HG03095 (cell line): ENCODE data around the gene CYBRD1.
A peak's percentile ranks its signal among the peaks of the same experiment; 100 is the strongest.
"Not testable (repeated sequence)": the region's sequence is repeated elsewhere in the genome, so short reads cannot be mapped to it uniquely, and the experiment has no call there.

ENCODE experiments used
- ATAC-seq: cut with Tn5 transposase; IDR thresholded peaks from one replicate; pipeline ENCODE4 v1.9.1; 2021; ENCODE audit warnings: moderate library complexity; ENCODE audit not compliant: unreplicated experiment

The CYBRD1 gene

GRCh38 chr2:171514908-171515582 is 7.2 kb upstream of the CYBRD1 start:
- no peak for ATAC-seq

DNA sequence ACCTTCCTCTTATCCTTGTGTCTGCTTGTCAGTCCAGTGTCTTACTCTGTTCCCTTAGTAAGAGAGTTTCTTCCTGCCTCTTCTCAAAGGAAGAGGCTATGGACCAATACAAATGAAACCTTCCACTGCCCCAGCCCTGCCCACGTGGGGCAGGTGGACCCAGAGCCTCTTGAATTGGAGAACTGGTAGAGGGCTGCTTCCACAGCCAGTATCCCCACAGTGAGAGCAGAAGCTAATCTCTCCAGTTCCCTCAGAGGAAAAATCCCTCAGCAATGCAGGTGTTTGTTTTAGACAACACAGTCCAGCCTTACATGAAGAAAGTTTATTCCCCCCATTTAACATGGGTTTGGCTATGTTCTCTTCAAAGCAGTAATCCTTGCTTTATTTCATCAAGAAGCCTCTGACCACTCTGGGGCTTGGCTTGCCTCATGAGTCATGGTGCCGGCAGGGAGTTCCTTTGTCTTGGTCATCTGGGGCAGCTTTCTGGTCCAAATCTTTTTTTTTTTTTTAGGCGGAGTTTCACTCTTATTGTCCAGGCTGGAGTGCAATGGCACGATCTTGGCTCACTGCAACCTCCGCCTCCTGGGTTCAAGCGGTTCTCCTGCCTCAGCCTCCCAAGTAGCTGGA is 6.5 kb upstream of the CYBRD1 start:
- ATAC-seq, result no peak

GRCh38 chr2:171516793-171517192 is 5.5 kb upstream of the CYBRD1 start:
- ATAC-seq, result no peak

DNA sequence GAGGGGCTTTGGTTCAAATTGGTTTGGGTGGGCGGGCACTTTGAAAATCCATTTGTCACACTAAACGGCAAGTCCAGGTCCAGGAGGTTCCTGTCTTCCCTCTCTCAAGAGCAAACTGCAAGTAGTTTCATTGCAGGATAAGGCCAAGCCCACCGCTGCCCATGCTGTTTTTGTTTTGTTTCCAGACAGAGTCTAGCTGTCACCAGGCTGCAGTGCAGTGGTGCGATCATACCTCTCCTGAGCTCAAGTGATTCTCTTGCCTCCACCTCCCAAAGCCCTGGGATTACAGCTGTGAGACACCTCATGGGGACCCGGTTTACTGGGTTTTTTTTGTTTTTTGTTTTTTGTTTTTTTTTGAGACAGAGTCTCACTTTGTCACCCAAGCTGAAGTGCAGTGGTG is 1.8 kb upstream of the CYBRD1 start:
- no peak for ATAC-seq

GRCh38 chr2:171521361-171522051 is 768 bp upstream of the CYBRD1 start:
- no peak for ATAC-seq

GRCh38 chr2:171522788-171523087 is 464 bp downstream of the CYBRD1 start:
- ATAC-seq, result peak; percentile 29

GRCh38 chr2:171523088-171524017 is 1.1 kb downstream of the CYBRD1 start:
- peak; percentile 38 for ATAC-seq

DNA sequence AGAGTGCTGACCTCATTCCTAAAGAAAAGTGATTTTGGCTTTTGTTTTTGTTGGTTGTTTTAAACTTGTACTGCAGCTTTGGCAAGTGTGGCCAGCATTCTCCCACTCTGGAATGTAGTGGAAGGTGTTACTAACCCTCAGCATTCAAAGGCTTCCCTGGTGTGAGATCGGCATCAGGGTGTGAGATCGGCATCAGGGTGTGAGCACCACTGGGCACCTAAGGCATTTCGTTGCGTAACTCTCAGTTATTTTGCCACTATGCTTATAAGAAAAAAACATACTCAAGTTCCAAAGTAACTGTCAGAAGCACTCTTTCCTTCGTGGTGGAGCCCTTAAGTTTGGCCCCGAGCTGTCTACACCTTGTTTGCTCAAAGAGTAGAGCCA is 1.7 kb downstream of the CYBRD1 start:
- no peak for ATAC-seq

DNA sequence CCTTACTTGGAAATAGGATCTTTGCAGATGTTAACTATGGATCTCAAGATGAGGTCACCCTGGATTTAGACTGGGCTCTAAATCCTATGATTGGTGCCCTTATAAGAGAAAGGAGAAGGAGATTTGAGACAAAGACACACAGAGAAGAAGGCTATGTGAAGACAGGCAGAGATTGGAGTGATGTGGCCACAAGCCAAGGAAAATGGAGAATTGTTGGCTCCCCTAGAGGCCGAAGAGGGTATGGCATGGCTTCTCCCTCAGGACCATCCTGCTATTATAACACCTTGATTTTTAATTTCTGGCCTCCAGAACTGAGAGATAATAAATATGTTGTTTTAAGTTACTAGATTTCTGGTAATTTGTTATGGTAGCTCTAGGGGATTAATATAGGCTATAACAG is 7.6 kb downstream of the CYBRD1 start:
- no peak for ATAC-seq

DNA sequence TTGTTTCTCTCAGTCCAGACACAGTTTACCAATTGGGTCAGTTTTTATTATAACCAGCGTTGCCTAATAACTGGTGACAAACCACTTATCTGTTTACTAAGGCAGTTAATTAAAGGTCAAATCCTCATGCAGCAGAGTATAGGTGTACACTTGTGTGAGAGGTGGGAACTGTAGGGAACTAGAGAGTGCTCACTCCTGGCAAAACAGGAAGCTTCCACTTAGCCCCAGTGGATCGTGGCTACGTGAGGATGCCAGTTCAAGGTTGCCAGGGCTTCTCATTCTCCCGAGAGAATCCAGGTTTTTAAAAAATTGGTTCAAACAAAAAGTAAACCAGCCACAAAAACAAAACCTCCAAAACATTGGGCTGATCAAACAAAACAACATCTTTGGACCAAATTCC is 8.1 kb downstream of the CYBRD1 start:
- ATAC-seq, result no peak

DNA sequence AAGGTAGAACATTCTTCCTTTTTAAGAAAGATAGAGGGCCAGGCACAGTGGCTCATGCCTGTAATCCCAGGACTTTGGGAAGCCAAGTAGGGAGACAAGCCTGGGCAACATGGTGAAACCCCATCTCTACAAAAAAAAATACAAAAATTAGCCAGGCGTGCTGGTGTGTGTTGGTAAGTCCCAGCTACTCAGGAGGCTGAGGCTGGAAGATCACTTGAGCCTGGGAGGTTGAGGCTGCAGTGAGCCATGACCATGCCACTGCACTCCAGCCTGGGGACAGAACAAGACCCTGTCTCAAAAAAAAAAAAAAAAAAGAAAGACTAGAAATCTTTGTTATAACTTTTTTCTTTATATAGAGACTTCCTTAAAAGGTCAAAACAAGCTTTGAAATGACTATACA is 8.6 kb downstream of the CYBRD1 start:
- not testable (repeated sequence) for ATAC-seq

DNA sequence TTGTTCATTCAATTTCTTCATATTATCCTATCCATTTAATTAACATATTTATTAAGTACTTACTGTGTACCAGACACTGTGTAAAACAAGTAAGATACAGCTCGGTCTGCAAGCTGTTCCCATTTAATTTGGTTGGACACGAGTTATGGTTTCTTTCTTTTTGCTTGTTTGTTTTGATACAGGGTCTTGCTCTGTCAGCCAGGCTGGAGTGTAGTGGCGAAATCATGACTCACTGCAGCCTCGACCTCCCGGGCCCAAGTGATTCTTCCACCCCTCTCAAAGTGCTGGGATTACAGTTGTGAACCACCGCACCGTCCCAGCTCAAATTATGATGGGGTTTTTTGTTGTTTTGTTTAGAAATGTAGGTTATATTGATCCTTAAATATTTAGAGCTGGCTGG is 9.0 kb downstream of the CYBRD1 start:
- ATAC-seq, result no peak

DNA sequence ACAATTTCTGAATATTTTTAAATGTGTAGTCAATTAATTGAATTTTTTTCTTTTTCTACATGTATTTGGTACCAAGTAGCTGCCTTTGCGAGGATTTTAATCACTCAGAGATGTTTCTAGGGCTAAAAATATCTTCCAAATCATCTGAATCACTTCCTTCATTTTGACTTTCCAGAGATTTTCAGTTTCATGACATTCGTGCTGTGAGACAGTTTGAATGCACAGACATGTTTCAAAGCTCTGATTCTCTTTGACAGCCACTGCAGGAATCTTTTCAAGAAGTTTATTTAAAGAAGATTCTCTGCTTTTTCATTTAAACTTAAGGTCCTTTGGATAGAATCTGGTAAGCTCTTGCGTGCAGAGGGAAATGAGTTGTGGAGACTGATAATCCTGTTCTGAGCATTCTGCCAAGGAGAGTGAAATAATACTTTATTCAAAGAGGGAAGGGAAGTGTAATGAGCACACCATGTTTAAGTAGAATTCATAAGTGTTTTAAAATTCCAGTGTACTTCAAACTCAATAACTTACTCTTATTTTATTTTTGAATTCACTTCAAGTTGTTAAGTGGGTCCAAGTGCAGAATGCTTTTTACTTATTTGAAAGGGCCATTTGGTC is 9.7 kb downstream of the CYBRD1 start:
- no peak for ATAC-seq

- no peak for ATAC-seq
Measured at GRCh38 chr2:171533331-171533730, 11.1 kb downstream of the CYBRD1 start.

- not testable (repeated sequence) for ATAC-seq
Measured at GRCh38 chr2:171535528-171535927, 13.3 kb downstream of the CYBRD1 start.

GRCh38 chr2:171540437-171540836 is 18.2 kb downstream of the CYBRD1 start:
- peak; percentile 71 for ATAC-seq

DNA sequence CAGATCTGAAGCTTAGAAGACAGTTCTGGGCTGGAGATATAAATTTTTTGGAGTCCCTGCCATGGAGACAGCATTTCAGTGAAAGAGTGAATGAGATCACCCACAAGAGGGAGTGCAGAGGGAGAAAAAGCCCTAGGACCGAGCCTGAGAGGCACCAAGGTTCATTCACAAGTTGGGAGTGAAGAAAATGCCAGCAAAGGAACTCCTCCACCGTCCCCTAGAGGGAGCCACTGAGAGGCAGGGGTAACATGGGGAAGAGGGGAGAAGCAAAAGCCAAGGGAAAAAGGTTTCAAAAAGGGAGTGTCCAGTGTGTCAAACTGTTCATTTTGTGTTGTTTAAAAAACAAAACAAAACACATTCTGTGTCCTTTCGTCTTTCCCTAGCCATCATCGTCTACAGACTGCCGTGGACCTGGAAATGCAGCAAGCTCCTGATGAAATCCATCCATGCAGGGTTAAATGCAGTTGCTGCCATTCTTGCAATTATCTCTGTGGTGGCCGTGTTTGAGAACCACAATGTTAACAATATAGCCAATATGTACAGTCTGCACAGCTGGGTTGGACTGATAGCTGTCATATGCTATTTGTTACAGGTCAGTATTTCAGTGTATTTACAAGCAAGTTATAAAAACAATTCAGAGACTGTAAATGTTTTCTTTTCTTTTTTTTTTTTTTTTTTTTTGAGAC is 19.1 kb downstream of the CYBRD1 start:
- no peak for ATAC-seq

DNA sequence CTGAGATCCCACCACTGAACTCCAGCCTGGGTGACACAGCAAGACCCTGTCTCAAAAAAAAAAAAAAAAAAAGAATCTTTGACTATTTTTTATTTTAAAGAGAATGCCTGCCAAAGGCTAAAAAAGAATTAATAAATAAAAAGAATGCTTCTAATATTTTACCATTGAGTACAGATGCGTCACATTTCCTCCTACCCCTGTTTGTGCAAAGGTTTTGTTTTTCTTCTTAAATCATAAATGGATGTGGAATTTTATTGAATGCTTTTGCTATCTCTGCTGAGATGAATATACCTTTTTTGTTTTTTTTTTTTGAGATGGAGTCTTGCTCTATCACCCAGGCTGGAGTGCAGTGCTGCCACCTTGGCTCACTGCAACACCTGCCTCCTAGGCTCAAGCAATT is 22.8 kb downstream of the CYBRD1 start:
- no peak for ATAC-seq

DNA sequence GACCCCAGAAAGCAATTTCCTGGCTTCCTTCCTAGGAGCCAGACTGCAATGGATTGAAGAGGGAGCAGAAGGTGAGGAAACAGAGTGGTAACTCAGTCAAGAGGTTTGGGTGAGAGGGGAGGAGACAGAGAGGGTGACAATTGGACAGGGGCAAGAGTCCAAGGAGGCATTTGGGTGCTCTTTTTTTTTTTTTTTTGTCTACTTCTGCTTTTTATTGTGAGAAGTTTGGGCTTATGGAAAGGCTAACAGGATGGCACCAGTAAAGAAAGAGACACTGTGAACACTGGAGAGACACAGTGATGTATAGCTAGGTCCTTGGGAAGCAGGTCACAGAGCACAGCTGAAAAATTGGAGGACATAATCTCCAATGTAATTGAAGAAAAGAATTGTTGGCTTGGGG is 25.0 kb downstream of the CYBRD1 start:
- ATAC-seq, result no peak

GRCh38 chr2:171547720-171548119 is 25.4 kb downstream of the CYBRD1 start:
- ATAC-seq, result no peak
